HG03097 (cell line): Measurements from ENCODE around the gene CYB561D2.

ENCODE experiments used
- ATAC-seq: cut with Tn5 transposase; IDR thresholded peaks from one replicate; pipeline ENCODE4 v1.9.1; 2021; ENCODE audit not compliant: unreplicated experiment, low FRiP score

CYB561D2 gene

GRCh38 chr3:50340448-50341329, 10.0 kb upstream of the CYB561D2 start, which contains the start of gene RASSF1:
RASSF1 (minus strand) TSS chr3:50340836; CDS start chr3:50340805, 31 bp downstream.
- ATAC-seq, result no peak

- no peak for ATAC-seq
Observed at GRCh38 chr3:50341537-50341936, 9.1 kb upstream of the CYB561D2 start.

- ATAC-seq, result no peak
Observed at GRCh38 chr3:50341996-50342650, 8.5 kb upstream of the CYB561D2 start.

- ATAC-seq, result no peak
Observed at GRCh38 chr3:50342813-50343633, 7.6 kb upstream of the CYB561D2 start.

GRCh38 chr3:50345008-50345407, 5.7 kb upstream of the CYB561D2 start:
- ATAC-seq, result no peak

GRCh38 chr3:50345586-50346234, 5.0 kb upstream of the CYB561D2 start, which contains the start of gene ZMYND10:
ZMYND10 (minus strand) TSS chr3:50345732; CDS start chr3:50345579, 153 bp downstream.
- ATAC-seq, result no peak

- ATAC-seq, result no peak
Observed at GRCh38 chr3:50347187-50347813, 3.4 kb upstream of the CYB561D2 start.

GRCh38 chr3:50350213-50350526, 492 bp upstream of the CYB561D2 start:
- ATAC-seq, result no peak

GRCh38 chr3:50351323-50351697, 648 bp downstream of the CYB561D2 start:
- ATAC-seq, result no peak

GRCh38 chr3:50352781-50353180, 2.1 kb downstream of the CYB561D2 start:
- no peak for ATAC-seq

- ATAC-seq, result no peak
Observed at GRCh38 chr3:50353245-50354004, 2.8 kb downstream of the CYB561D2 start.

GRCh38 chr3:50354186-50354764, 3.6 kb downstream of the CYB561D2 start:
- ATAC-seq, result no peak

GRCh38 chr3:50354850-50355249, 4.2 kb downstream of the CYB561D2 start:
- no peak for ATAC-seq

GRCh38 chr3:50355829-50356552, 5.3 kb downstream of the CYB561D2 start:
- ATAC-seq, result no peak

GRCh38 chr3:50356553-50356952, 5.9 kb downstream of the CYB561D2 start:
- ATAC-seq, result no peak

GRCh38 chr3:50357481-50357880, 6.8 kb downstream of the CYB561D2 start:
- ATAC-seq, result no peak

GRCh38 chr3:50358355-50358910, 7.8 kb downstream of the CYB561D2 start:
- no peak for ATAC-seq
